Mammary epithelial cell (primary cell): Measurements from ENCODE around the gene TNFRSF6B.

ENCODE experiments used
- EZH2 ChIP-seq: IDR thresholded peaks from 2 replicates; pipeline ENCODE4 v1.6.1; 2012; ENCODE audit warnings: low read length, inconsistent platforms, borderline replicate concordance
- TF ChIP-seq, protein P1 (sequence below), 2 donors: IDR thresholded peaks in 1 of 2; conservative IDR thresholded peaks in 1 of 2; 2 replicates each; pipeline ENCODE4 v1.5.1; 2011 to 2012; ENCODE audit warnings: inconsistent platforms in 2 of 2, low read length in 2 of 2, mild to moderate bottlenecking in 2 of 2, control low read depth in 1 of 2, low read depth in 1 of 2; ENCODE audit not compliant: insufficient read depth in 1 of 2; ENCODE audit errors: extremely low read depth in 1 of 2

DNA sequence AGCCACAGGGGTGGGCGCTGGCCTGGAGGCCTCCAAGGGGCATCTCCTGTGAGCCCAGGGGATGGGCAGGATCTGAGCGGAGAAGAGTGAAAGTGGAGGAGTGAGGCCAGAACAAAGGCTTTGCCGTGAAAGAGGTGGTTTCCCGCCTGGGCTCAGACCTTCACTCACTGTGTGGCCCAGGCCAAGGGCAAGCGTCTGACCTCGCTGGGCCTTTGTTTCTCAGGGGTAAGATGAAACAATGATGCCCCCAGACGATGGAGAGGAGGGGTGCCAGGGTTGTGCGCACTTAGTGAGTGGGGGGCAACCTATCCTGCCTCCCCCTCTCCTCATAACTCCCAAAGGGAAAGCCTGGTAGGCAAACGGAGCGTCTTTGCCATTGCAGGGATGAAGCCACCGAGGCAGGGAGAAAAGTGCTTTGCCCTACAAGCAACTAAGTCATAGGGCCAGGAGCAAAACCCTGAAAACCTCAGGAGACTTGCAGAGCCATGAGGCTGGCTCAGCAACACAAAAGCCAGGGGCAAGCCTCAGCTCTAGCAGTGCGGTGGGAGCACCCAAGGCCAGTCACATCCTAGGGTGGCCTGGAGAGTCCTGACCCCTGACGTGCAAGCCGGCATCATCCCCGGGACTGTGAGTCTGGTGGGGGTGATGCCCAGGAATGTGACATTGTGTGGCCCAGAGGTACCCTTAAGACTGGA, 42.3 kb upstream of the TNFRSF6B start:
- TF ChIP-seq, protein P1, sequence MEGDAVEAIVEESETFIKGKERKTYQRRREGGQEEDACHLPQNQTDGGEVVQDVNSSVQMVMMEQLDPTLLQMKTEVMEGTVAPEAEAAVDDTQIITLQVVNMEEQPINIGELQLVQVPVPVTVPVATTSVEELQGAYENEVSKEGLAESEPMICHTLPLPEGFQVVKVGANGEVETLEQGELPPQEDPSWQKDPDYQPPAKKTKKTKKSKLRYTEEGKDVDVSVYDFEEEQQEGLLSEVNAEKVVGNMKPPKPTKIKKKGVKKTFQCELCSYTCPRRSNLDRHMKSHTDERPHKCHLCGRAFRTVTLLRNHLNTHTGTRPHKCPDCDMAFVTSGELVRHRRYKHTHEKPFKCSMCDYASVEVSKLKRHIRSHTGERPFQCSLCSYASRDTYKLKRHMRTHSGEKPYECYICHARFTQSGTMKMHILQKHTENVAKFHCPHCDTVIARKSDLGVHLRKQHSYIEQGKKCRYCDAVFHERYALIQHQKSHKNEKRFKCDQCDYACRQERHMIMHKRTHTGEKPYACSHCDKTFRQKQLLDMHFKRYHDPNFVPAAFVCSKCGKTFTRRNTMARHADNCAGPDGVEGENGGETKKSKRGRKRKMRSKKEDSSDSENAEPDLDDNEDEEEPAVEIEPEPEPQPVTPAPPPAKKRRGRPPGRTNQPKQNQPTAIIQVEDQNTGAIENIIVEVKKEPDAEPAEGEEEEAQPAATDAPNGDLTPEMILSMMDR (conservative IDR thresholded peaks at IDR 0.05 in 1 of 2, IDR thresholded peaks at IDR 0.05 in 1 of 2; ENCODE audit: extremely low read depth in 1 of 2, insufficient read depth in 1 of 2, low read depth in 1 of 2, low read length in 2 of 2): no peak
- no peak for TF ChIP-seq EZH2
